ENCODE data around the gene B4GALT2. TPM values are rescaled to one million over a fixed set of nuclear protein-coding genes. Genes with fewer than 3 reads are reported as not detected.

B4GALT2 gene
- total RNA-seq = 52.4 TPM
- 10 to 100 TPM; 43.3 to 59.6 (median 49.1) TPM for polyA plus RNA-seq (ENCODE audit: insufficient read depth in 1 of 8, insufficient read length in 8 of 8, low replicate concordance in 1 of 8)
- long read RNA-seq, donor 1, transcript B4GALT2-203 (7 exons, 2,203 nt) = major isoform, 6 of 6 reads
- long read RNA-seq, donor 1, partial matches to known transcripts = 0 of 6 reads
- long read RNA-seq, donor 1, other reads (novel, unspliced or antisense) = 0 of 6 reads
- long read RNA-seq, donor 2, partial matches to known transcripts = 0 of 2 reads
- long read RNA-seq, donor 2, other reads (novel, unspliced or antisense) = 0 of 2 reads
- long read RNA-seq, donor 3, transcript B4GALT2-203 (7 exons, 2,203 nt) = major isoform, 18 of 24 reads
- long read RNA-seq, donor 3, partial matches to known transcripts = 5 of 24 reads
- long read RNA-seq, donor 3, other reads (novel, unspliced or antisense) = 0 of 24 reads
- long read RNA-seq, donor 4, transcript B4GALT2-203 (7 exons, 2,203 nt) = major isoform, 9 of 26 reads
- long read RNA-seq, donor 4, partial matches to known transcripts = 17 of 26 reads
- long read RNA-seq, donor 4, other reads (novel, unspliced or antisense) = 0 of 26 reads
- long read RNA-seq, donor 5, transcript B4GALT2-203 (7 exons, 2,203 nt) = major isoform, 28 of 67 reads
- long read RNA-seq, donor 5, partial matches to known transcripts = 33 of 67 reads
- long read RNA-seq, donor 5, other reads (novel, unspliced or antisense) = 6 of 67 reads
- long read RNA-seq, donor 6, transcript B4GALT2-203 (7 exons, 2,203 nt) = major isoform, 22 of 38 reads
- long read RNA-seq, donor 6, partial matches to known transcripts = 16 of 38 reads
- long read RNA-seq, donor 6, other reads (novel, unspliced or antisense) = 0 of 38 reads
- long read RNA-seq, donor 7, transcript B4GALT2-203 (7 exons, 2,203 nt) = major isoform, 15 of 28 reads
- long read RNA-seq, donor 7, partial matches to known transcripts = 12 of 28 reads
- long read RNA-seq, donor 7, other reads (novel, unspliced or antisense) = 0 of 28 reads
- long read RNA-seq, donor 8, partial matches to known transcripts = 20 of 24 reads
- long read RNA-seq, donor 8, other reads (novel, unspliced or antisense) = 0 of 24 reads
- long read RNA-seq, donor 9, transcript B4GALT2-203 (7 exons, 2,203 nt) = major isoform, 7 of 12 reads
- long read RNA-seq, donor 9, partial matches to known transcripts = 5 of 12 reads
- long read RNA-seq, donor 9, other reads (novel, unspliced or antisense) = 0 of 12 reads
- long read RNA-seq, donor 10, transcript B4GALT2-203 (7 exons, 2,203 nt) = major isoform, 10 of 10 reads
- long read RNA-seq, donor 10, partial matches to known transcripts = 0 of 10 reads
- long read RNA-seq, donor 10, other reads (novel, unspliced or antisense) = 0 of 10 reads
- long read RNA-seq, donor 11, transcript B4GALT2-203 (7 exons, 2,203 nt) = major isoform, 11 of 11 reads
- long read RNA-seq, donor 11, partial matches to known transcripts = 0 of 11 reads
- long read RNA-seq, donor 11, other reads (novel, unspliced or antisense) = 0 of 11 reads

GRCh38 chr1:43978551-43979260 is at the start of gene B4GALT2:
B4GALT2 (plus strand) TSS chr1:43979210; CDS start chr1:43981161, 1,951 bp downstream.
- Histone ChIP-seq H3K9me3 (replicated peaks; ENCODE audit: control insufficient read depth, low read depth, low read length) (no peaks in the 10 kb centered on the region), H3K27ac (ENCODE audit: low read length) (peak within 1 kb of the TSS; percentile 59), H3K27me3 (ENCODE audit: control insufficient read depth, insufficient read depth, low read length) (no peaks in the 10 kb centered on the region), H3K4me3 (ENCODE audit: low read length) (peak within 1 kb of the TSS; percentile 70), H3K36me3 (ENCODE audit: control insufficient read depth, insufficient read depth, low read length) (peaks cover 29% of the 10 kb centered on the region), H3K4me1 (ENCODE audit: control insufficient read depth, insufficient read depth, low read length) (peaks cover 38% of the 10 kb centered on the region)
- WGBS (ENCODE audit: insufficient coverage) = 3% methylated on average over 54 of the region's 54 CpGs
- DNase-seq = peak; percentile 66

DNA sequence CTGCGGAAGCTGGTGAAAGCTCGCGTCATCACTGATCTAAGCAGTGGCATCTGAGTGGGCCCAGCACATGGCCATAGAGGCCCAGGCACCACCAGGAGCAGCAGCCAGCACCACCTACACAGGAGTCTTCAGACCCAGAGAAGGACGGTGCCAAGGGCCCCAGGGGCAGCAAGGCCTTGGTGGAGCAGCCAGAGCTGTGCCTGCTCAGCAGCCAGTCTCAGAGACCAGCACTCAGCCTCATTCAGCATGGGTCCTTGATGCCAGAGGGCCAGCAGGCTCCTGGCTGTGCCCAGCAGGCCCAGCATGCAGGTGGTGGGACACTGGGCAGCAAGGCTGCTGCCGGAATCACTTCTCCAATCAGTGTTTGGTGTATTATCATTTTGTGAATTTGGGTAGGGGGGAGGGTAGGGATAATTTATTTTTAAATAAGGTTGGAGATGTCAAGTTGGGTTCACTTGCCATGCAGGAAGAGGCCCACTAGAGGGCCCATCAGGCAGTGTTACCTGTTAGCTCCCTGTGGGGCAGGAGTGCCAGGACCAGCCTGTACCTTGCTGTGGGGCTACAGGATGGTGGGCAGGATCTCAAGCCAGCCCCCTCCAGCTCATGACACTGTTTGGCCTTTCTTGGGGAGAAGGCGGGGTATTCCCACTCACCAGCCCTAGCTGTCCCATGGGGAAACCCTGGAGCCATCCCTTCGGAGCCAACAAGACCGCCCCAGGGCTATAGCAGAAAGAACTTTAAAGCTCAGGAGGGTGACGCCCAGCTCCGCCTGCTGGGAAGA is 48.7 kb upstream of the B4GALT2 start:
- peaks cover 15% of the 10 kb centered on the region for H3K27me3 ChIP-seq (ENCODE audit: control insufficient read depth, insufficient read depth, low read length)
- DNase-seq = no peak
- WGBS (ENCODE audit: insufficient coverage) = 88% methylated on average over 9 of the region's 10 CpGs
- no peak overlapping the region for H3K27ac ChIP-seq (ENCODE audit: low read length)
- H3K4me1 ChIP-seq (ENCODE audit: control insufficient read depth, insufficient read depth, low read length) = peaks cover 22% of the 10 kb centered on the region
- H3K36me3 ChIP-seq (ENCODE audit: control insufficient read depth, insufficient read depth, low read length) = peaks cover 20% of the 10 kb centered on the region
- no peak overlapping the region for H3K4me3 ChIP-seq (ENCODE audit: low read length)
- H3K9me3 ChIP-seq (replicated peaks; ENCODE audit: control insufficient read depth, low read depth, low read length) = no peaks in the 10 kb centered on the region

- DNase-seq = no peak
- Histone ChIP-seq H3K36me3 (ENCODE audit: control insufficient read depth, insufficient read depth, low read length) (peaks cover 17% of the 10 kb centered on the region), H3K27me3 (ENCODE audit: control insufficient read depth, insufficient read depth, low read length) (peaks cover 21% of the 10 kb centered on the region), H3K4me3 (ENCODE audit: low read length) (no peak overlapping the region), H3K27ac (ENCODE audit: low read length) (no peak overlapping the region), H3K4me1 (ENCODE audit: control insufficient read depth, insufficient read depth, low read length) (peaks cover 25% of the 10 kb centered on the region), H3K9me3 (replicated peaks; ENCODE audit: control insufficient read depth, low read depth, low read length) (no peaks in the 10 kb centered on the region)
- 64% methylated on average over 4 of the region's 4 CpGs for WGBS (ENCODE audit: insufficient coverage)
Observed at GRCh38 chr1:43930949-43931275, 48.1 kb upstream of the B4GALT2 start.

DNA sequence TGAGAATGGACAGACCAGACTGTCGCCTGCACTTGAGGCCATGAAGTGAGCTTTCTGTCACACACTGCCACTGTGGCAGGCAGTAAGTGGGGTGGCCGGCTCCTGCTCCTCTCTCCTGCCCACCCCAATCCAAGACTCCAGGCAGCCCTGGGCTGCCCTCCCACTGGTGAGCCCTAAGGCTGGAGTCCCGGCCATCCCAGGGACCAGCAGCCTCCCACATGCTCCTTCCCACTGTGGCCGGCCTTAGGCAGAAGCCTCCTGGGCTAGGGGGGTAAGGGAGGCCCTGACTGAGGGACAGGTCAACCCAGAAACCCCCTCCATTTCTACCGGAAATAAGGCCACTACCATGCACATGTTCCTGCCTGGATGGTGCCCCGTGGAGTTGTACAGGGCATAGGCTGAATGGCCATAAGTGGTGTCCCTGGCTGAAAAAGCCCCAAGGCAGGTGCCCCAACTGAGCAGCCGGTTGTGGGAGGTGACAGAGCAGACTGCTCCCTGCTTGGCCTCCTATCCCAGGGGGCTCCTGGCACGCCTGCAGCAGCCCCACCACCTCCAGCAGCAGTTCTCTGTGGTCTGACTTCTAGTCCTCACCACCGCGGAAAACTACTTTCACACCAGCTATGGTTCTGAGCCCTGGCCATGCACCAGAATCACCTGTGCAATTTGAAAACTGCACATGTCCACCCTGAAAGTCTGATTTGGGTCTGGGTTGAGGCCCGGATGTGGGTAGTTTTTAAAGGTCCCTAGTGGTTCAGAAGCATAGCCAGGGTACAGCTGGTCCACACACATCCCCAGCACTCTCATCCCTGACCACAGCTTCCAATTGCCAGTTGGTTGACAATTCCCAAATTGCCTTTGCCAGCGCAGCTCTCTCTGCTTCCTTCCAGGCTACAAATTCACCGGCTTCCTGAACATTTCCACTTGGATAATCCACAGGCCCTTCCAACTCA is 47.0 kb upstream of the B4GALT2 start:
- peaks cover 32% of the 10 kb centered on the region for H3K4me1 ChIP-seq (ENCODE audit: control insufficient read depth, insufficient read depth, low read length)
- DNase-seq = no peak
- 77% methylated on average over 5 of the region's 13 CpGs for WGBS (ENCODE audit: insufficient coverage)

DNA sequence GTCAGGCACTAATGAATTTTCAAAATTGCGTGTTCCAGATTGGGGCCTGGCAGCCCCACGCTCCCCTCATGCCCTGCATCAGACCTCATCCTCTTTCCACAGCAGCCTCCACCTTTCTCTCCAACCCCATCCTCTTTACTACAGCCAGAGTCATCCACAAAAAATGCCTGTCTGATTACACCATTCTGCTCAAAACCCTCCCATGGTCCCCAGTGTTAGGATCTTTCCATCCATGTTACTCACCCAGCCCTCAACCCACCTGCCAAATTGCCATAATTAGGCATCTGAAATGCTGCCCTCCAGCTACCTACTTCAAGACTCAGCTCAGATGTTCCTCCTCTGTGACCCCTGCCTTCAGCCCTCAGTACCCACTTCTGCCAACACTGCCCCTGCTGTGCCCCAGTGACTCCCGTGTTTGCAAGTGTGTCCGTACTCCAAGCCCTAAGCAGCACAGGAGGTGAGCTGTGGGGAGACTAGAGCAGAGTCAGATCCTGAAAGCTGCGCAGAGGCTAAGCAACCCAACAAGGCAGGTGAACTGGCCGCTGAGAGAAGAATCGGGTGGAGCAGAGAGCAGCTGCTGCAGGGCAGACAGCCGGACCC is 46.1 kb upstream of the B4GALT2 start:
- Histone ChIP-seq H3K27me3 (ENCODE audit: control insufficient read depth, insufficient read depth, low read length) (peaks cover 26% of the 10 kb centered on the region), H3K4me1 (ENCODE audit: control insufficient read depth, insufficient read depth, low read length) (peaks cover 32% of the 10 kb centered on the region), H3K9me3 (replicated peaks; ENCODE audit: control insufficient read depth, low read depth, low read length) (no peaks in the 10 kb centered on the region), H3K4me3 (ENCODE audit: low read length) (peak overlapping the region; percentile 40), H3K27ac (ENCODE audit: low read length) (no peak overlapping the region), H3K36me3 (ENCODE audit: control insufficient read depth, insufficient read depth, low read length) (peaks cover 10% of the 10 kb centered on the region)
- DNase-seq = no peak
- WGBS (ENCODE audit: insufficient coverage) = 20% methylated on average over 6 of the region's 8 CpGs

More for the DNA sequence above, 47.0 kb upstream of the B4GALT2 start:
- Histone ChIP-seq H3K27ac (ENCODE audit: low read length) (no peak overlapping the region), H3K9me3 (replicated peaks; ENCODE audit: control insufficient read depth, low read depth, low read length) (no peaks in the 10 kb centered on the region), H3K4me3 (ENCODE audit: low read length) (no peak overlapping the region), H3K36me3 (ENCODE audit: control insufficient read depth, insufficient read depth, low read length) (peaks cover 13% of the 10 kb centered on the region), H3K27me3 (ENCODE audit: control insufficient read depth, insufficient read depth, low read length) (peaks cover 26% of the 10 kb centered on the region)

DNA sequence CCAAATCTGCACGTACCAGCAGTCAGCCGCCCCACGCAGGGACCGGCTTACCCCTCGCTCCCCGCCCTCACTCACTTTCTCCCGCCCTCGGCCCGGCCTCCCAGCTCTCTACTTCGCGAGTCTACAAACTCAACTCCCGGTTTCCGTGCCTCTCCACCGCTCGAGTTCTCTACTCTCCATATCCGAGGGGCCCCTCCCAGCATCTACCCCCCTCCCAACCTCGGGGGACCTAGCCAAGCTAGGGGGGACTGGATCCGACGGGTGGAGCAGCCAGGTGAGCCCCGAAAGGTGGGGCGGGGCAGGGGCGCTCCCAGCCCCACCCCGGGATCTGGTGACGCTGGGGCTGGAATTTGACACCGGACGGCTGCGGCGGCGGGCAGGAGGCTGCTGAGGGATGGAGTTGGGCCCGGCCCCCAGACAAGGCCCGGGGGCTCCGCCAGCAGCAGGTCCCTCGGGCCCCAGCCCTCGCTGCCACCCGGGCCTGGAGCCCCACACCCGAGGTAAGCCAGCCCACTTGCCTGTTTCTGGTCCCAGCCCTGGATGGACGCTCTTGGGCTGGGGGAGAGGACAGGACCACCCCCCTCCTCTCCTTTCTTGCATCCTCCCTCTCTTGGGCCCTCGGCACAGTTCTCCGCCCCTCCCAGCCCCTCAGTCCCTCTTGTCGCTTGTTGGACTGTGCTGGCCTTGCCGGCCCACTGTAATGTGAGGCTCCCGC is 45.5 kb upstream of the B4GALT2 start, which contains the start of gene ARTN:
TSS of gene ARTN (plus strand) at position 416 of the 715 bp plus-strand sequence. CDS start 1,856 bp downstream, outside the sequence.
- Histone ChIP-seq H3K4me1 (ENCODE audit: control insufficient read depth, insufficient read depth, low read length) (peaks cover 32% of the 10 kb centered on the region), H3K36me3 (ENCODE audit: control insufficient read depth, insufficient read depth, low read length) (peaks cover 10% of the 10 kb centered on the region), H3K27me3 (ENCODE audit: control insufficient read depth, insufficient read depth, low read length) (peaks cover 26% of the 10 kb centered on the region), H3K27ac (ENCODE audit: low read length) (no peak within 1 kb of the TSS), H3K9me3 (replicated peaks; ENCODE audit: control insufficient read depth, low read depth, low read length) (no peaks in the 10 kb centered on the region), H3K4me3 (ENCODE audit: low read length) (peak within 1 kb of the TSS; percentile 40)
- peak; percentile 43 for DNase-seq
- WGBS (ENCODE audit: insufficient coverage) = 1% methylated on average over 38 of the region's 42 CpGs

GRCh38 chr1:43934101-43934985 is 44.7 kb upstream of the B4GALT2 start:
- H3K27me3 ChIP-seq (ENCODE audit: control insufficient read depth, insufficient read depth, low read length) = peaks cover 26% of the 10 kb centered on the region
- H3K27ac ChIP-seq (ENCODE audit: low read length) = no peak overlapping the region
- WGBS (ENCODE audit: insufficient coverage) = 21% methylated on average over 13 of the region's 13 CpGs
- H3K9me3 ChIP-seq (replicated peaks; ENCODE audit: control insufficient read depth, low read depth, low read length) = no peaks in the 10 kb centered on the region
- peak overlapping the region; percentile 40 for H3K4me3 ChIP-seq (ENCODE audit: low read length)
- peaks cover 39% of the 10 kb centered on the region for H3K4me1 ChIP-seq (ENCODE audit: control insufficient read depth, insufficient read depth, low read length)
- H3K36me3 ChIP-seq (ENCODE audit: control insufficient read depth, insufficient read depth, low read length) = peaks cover 10% of the 10 kb centered on the region
- peak; percentile 72 for DNase-seq

Data from muscle of leg (tissue), 16 donors.